HepG2 (cell line): ENCODE results near the gene MBD3L3. TPM values are rescaled to one million over a fixed set of nuclear protein-coding genes. Genes with fewer than 3 reads are reported as not detected.
"Not testable (repeated sequence)": the region's sequence is repeated elsewhere in the genome, so short reads cannot be mapped to it uniquely, and the experiment has no call there.

Source experiments
- ATAC-seq: fragments of 200-7000 bp; cut with Tn5 transposase; 3 replicates; pipeline ENCODE4 v1.9.1; 2020; ENCODE audit warnings: mild to moderate bottlenecking, moderate library complexity
- BruUV-seq: library from RNA; stranded (reverse); fragments of 400-500 nt; replicated peaks from 2 replicates; lab custom pipeline; 2021; lab: Mats Ljungman, UMichigan
- CTCF ChIA-PET: fragments of 300-600 bp; formaldehyde crosslinking; extraction: SDS; loops from one replicate; lab custom pipeline; 2021; ENCODE audit warnings: low total read pairs, inconsistent platforms, low intra/inter-chr PET ratio; lab: Yijun Ruan, JAX
- POLR2A ChIA-PET: fragments of 350-600 bp; sonication (Branson Sonifier 250); formaldehyde crosslinking; loops from one replicate; lab custom pipeline; 2020; ENCODE audit warnings: antibody characterized with exemption, inconsistent platforms; lab: Yijun Ruan, JAX
- DNase-seq: peaks from one replicate; pipeline ENCODE4 v3.0.0-alpha.2; 2015; ENCODE audit warnings: low spot score
- FAIRE-seq: peaks from 3 replicates; lab custom pipeline; 2011; peaks lifted over from hg19 to GRCh38; lab: Jason Lieb, UNC
- H2AFZ ChIP-seq: one replicate; pipeline ENCODE4 v1.6.1; 2011; ENCODE audit warnings: low read length, inconsistent platforms
- H3K27ac ChIP-seq: fragments of 300-600 bp; 3 replicates; pipeline ENCODE4 v1.8.0; 2011; ENCODE audit warnings: mixed run types, mild to moderate bottlenecking, mixed read lengths, low read length, inconsistent platforms; ENCODE audit not compliant: insufficient read depth; ENCODE audit errors: extremely low read length
- H3K27me3 ChIP-seq, 2 experiments: fragments of 200-600 bp in 1 of 2; 2 replicates in 1 of 2; 3 replicates in 1 of 2; pipeline versions ENCODE4 v1.6.0 to v1.8.0; 2011; ENCODE audit warnings: low read length in 2 of 2, mild to moderate bottlenecking in 2 of 2, moderate library complexity in 2 of 2, inconsistent platforms in 1 of 2; ENCODE audit not compliant: insufficient read depth in 2 of 2, control insufficient read depth in 1 of 2
- H3K36me3 ChIP-seq, 2 experiments: fragments of 200-600 bp in 1 of 2; replicated peaks in 1 of 2; 2 replicates in 1 of 2; 3 replicates in 1 of 2; pipeline versions ENCODE4 v1.5.1 to v1.8.0; 2011; ENCODE audit warnings: low read length in 2 of 2, inconsistent platforms in 1 of 2; ENCODE audit not compliant: insufficient read depth in 2 of 2, control insufficient read depth in 1 of 2
- H3K4me1 ChIP-seq: 2 replicates; pipeline ENCODE4 v1.5.1; 2012; ENCODE audit warnings: low read length, inconsistent platforms; ENCODE audit not compliant: insufficient read depth
- H3K4me2 ChIP-seq: 2 replicates; pipeline ENCODE4 v1.6.0; 2011; ENCODE audit warnings: low read depth, low read length, inconsistent platforms
- H3K4me3 ChIP-seq, 3 experiments: fragments of 200-600 bp in 1 of 3; sonication (generic), shearing (Covaris generic) in 1 of 3; replicated peaks in 1 of 3; 2 replicates each; pipeline ENCODE4 v1.5.1; 2011 to 2016; ENCODE audit warnings: low read length in 3 of 3, inconsistent platforms in 2 of 3, low read depth in 2 of 3, mild to moderate bottlenecking in 2 of 3, control low read depth in 1 of 3, mixed read lengths in 1 of 3; ENCODE audit not compliant: insufficient read depth in 1 of 3
- H3K79me2 ChIP-seq: one replicate; pipeline ENCODE4 v1.6.1; 2011; ENCODE audit warnings: low read length, inconsistent platforms; ENCODE audit not compliant: insufficient read depth
- H3K9ac ChIP-seq: 2 replicates; pipeline ENCODE4 v1.6.0; 2011; ENCODE audit warnings: mild to moderate bottlenecking, low read depth, low read length, inconsistent platforms; ENCODE audit not compliant: insufficient read depth
- H3K9me3 ChIP-seq: 2 replicates; pipeline ENCODE4 v1.5.1; 2012; ENCODE audit warnings: mild to moderate bottlenecking, low read length
- H4K20me1 ChIP-seq: 2 replicates; pipeline ENCODE4 v1.6.0; 2011; ENCODE audit warnings: inconsistent platforms, mild to moderate bottlenecking, low read length, moderate library complexity; ENCODE audit not compliant: insufficient read depth
- ERF ChIP-seq: IDR thresholded peaks from 2 replicates; pipeline ENCODE4 v1.6.1; 2018; ENCODE audit warnings: missing biosample characterization, missing genetic modification reagents
- HNRNPLL ChIP-seq: fragments of 200-400 bp; formaldehyde crosslinking; IDR thresholded peaks from 2 replicates; pipeline ENCODE4 v1.6.1; 2017; ENCODE audit warnings: mild to moderate bottlenecking, low read depth, low read length; ENCODE audit not compliant: poor library complexity, severe bottlenecking
- MIER2 ChIP-seq: IDR thresholded peaks from 2 replicates; pipeline ENCODE4 v1.6.1; 2016; ENCODE audit warnings: missing biosample characterization, missing genetic modification reagents
- PRPF4 ChIP-seq: fragments of 200-400 bp; formaldehyde crosslinking; IDR thresholded peaks from 2 replicates; pipeline ENCODE4 v1.6.1; 2016; ENCODE audit warnings: low read length, low read depth; ENCODE audit not compliant: poor library complexity, severe bottlenecking
- SALL1 ChIP-seq: sonication (generic); formaldehyde crosslinking; IDR thresholded peaks from 2 replicates; pipeline ENCODE4 v1.8.0; 2022; ENCODE audit warnings: mild to moderate bottlenecking, missing genetic modification reagents
- ZFP36L2 ChIP-seq: sonication (generic); formaldehyde crosslinking; IDR thresholded peaks from 2 replicates; pipeline ENCODE4 v1.4.0; 2020; ENCODE audit warnings: missing genetic modification reagents
- ZNF10 ChIP-seq: sonication (generic); formaldehyde crosslinking; IDR thresholded peaks from 2 replicates; pipeline ENCODE4 v1.4.0; 2020; ENCODE audit warnings: mild to moderate bottlenecking, low read depth, missing genetic modification reagents, borderline replicate concordance
- WGBS: methylation state at CpG from one replicate; pipeline ENCODE4 v1.1.6; 2017; ENCODE audit warnings: low lambda C conversion rate; 5-methylcytosine and 5-hydroxymethylcytosine counted together
- in situ Hi-C: cut with HindIII; loops from 2 replicates; pipeline ENCODE4 v1.10.0; 2017; ENCODE audit warnings: low pct_unique_long_range_greater_than_20kb; ENCODE audit not compliant: extremely low pct_ligation_motif_present
- intact Hi-C: fragments of 100-400 bp; cut with micrococcal nuclease; formaldehyde crosslinking; loops from one replicate; pipeline ENCODE4 v1.10.0; 2022; ENCODE audit not compliant: unreplicated experiment
- polyA plus RNA-seq, 8 experiments: library from polyadenylated mRNA; depleted of rRNA in 3 of 8; stranded (reverse) in 7 of 8; unstranded in 1 of 8; fragments of >200 nt; fragmentation: Illumina TruSeq in 4 of 8; extraction: Trizol in 4 of 8; gene quantifications; 2 replicates each; pipeline versions ENCODE4 v1.2.1 to v1.2.3, GENCODE V29; 2011 to 2016; ENCODE audit warnings: low read depth in 4 of 8, missing spikeins in 1 of 8, mixed read lengths in 1 of 8; ENCODE audit not compliant: insufficient read depth in 1 of 8
- total RNA-seq, 5 experiments: library from RNA; depleted of rRNA; stranded (reverse); fragments of >200 nt; fragmentation: Illumina TruSeq; extraction: Trizol; gene quantifications; 2 replicates each; pipeline ENCODE4 v1.2.3, GENCODE V29; 2016; ENCODE audit warnings: low read depth in 1 of 5
- TF ChIP-seq, protein P1 (sequence below): sonication (generic); formaldehyde crosslinking; IDR thresholded peaks from 2 replicates; pipeline ENCODE4 v1.8.0; 2022; ENCODE audit warnings: missing genetic modification reagents, low read depth, mild to moderate bottlenecking, borderline replicate concordance

MBD3L3 gene
- total and polyA plus RNA-seq, 2 of the 13 experiments (the other 11 are each of a cell fraction or from before 2014, with no cell fraction given) = not detected

DNA sequence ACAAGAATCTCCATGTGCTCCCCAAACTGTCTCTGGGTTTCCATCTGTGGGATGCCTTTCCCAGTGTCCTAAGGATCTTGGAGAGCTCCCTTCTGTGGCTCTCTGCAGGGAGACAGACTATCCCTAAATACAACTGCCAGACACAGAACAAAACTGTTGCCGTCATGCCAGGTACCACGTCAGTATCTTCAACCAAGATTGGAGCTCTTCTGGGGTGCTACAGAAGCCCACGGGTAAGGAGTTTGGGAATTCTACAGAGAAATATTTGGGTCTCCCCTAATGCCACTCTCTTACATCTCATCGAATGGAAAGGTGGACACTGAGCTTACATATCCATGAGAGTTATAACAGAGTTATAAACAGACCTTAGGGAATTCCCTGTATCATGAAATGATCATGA lies 4.9 kb upstream of the MBD3L3 start:
- no peak overlapping the region for H3K4me3 ChIP-seq
- no peaks in the 10 kb centered on the region for H3K27me3 ChIP-seq
- no peaks in the 10 kb centered on the region for H3K79me2 ChIP-seq
- no peaks in the 10 kb centered on the region for H4K20me1 ChIP-seq
- ChIA-PET CTCF (no interaction called here), POLR2A (no interaction called here)
- no peak overlapping the region for H3K27ac ChIP-seq
- no TSS peak for BruUV-seq
- intact Hi-C loops (no loop called here), in situ Hi-C loops (no loop called here)
- no peak overlapping the region for H3K4me2 ChIP-seq
- TF ChIP-seq PRPF4 (no peak), ZFP36L2 (CRISPR knock-in tag) (no peak), ERF (CRISPR knock-in tag) (no peak), ZNF10 (CRISPR knock-in tag) (no peak), SALL1 (CRISPR knock-in tag) (no peak), HNRNPLL (no peak), MIER2 (no peak)
- TF ChIP-seq, protein P1, sequence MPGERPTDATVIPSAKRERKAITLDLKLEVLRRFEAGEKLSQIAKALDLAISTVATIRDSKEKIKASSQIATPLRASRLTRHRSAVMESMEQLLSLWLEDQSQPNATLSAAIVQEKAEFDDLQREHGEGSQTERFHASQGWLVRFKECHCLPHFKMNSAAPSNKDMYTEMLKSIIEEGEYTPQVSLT = no peak
- H3K36me3 ChIP-seq = no peaks in the 10 kb centered on the region
- 28% methylated on average over 4 of the region's 4 CpGs for WGBS
- DNase-seq (no peak), FAIRE-seq (no peak), ATAC-seq (no peak)
- H2AFZ ChIP-seq = no peak overlapping the region
- H3K9ac ChIP-seq = no peak overlapping the region
- H3K9me3 ChIP-seq = peaks cover 7% of the 10 kb centered on the region
- H3K4me1 ChIP-seq = peaks cover under 1% of the 10 kb centered on the region; the same call in 1 of the 2 replicates

DNA sequence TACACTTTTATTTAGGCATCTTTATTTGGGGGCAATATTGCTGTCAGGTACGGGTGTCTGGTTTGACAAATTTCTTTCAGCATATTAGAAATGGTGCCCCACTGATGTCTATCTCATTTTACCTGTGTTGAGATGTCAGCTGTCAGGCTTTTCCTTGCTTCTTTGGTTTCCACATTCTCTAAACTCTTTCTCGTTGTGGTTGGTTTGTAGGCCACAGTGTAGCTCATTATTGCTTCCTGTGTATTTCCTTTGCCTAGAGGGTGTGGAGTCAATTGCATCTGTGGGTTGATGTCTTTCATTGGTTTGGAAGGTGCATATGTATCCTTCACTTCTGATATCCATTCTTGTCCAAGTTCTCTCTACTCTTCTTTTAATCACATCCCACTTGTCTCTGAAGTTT lies 1.5 kb upstream of the MBD3L3 start:
- intact Hi-C loops, BruUV-seq, H4K20me1 ChIP-seq, H3K27ac ChIP-seq, H3K4me3 ChIP-seq, FAIRE-seq, DNase-seq, ATAC-seq, H3K4me2 ChIP-seq, H3K9me3 ChIP-seq, H3K36me3 ChIP-seq, H2AFZ ChIP-seq, H3K27me3 ChIP-seq, in situ Hi-C loops, POLR2A ChIA-PET, CTCF ChIA-PET, H3K9ac ChIP-seq, H3K4me1 ChIP-seq, H3K79me2 ChIP-seq: not testable (repeated sequence)
- WGBS = 5% methylated on average over 2 of the region's 2 CpGs

GRCh38 chr19:7056371-7056770 lies 2.1 kb downstream of the MBD3L3 start:
- FAIRE-seq, H3K9ac ChIP-seq, intact Hi-C loops, POLR2A ChIA-PET, H3K27ac ChIP-seq, CTCF ChIA-PET, H3K4me2 ChIP-seq, ATAC-seq, DNase-seq, H2AFZ ChIP-seq, H3K27me3 ChIP-seq, H3K79me2 ChIP-seq, in situ Hi-C loops, H3K36me3 ChIP-seq, H3K4me3 ChIP-seq, H4K20me1 ChIP-seq, H3K4me1 ChIP-seq, H3K9me3 ChIP-seq, BruUV-seq: not testable (repeated sequence)
- WGBS = 77% methylated on average over 7 of the region's 16 CpGs
